Mucosa of descending colon (tissue), 3 donors: ENCODE data around the gene TMEM181. TPM values are rescaled to one million over a fixed set of nuclear protein-coding genes. Genes with fewer than 3 reads are reported as not detected.

ENCODE experiments used
- ATAC-seq: fragments of 200-7000 bp; cut with Tn5 transposase; one replicate; pipeline ENCODE4 v1.9.1; 2020; ENCODE audit warnings: mild to moderate bottlenecking, moderate library complexity
- DNase-seq, 3 donors: peaks; one replicate each; pipeline ENCODE4 v3.0.0-alpha.2; 2020
- H3K36me3 ChIP-seq: fragments of 200-600 bp; one replicate; pipeline ENCODE4 v1.8.0; 2021; ENCODE audit warnings: low read depth, mild to moderate bottlenecking
- H3K4me1 ChIP-seq: fragments of 200-600 bp; one replicate; pipeline ENCODE4 v1.8.0; 2021; ENCODE audit warnings: low read depth, mild to moderate bottlenecking
- H3K4me3 ChIP-seq: fragments of 200-600 bp; one replicate; pipeline ENCODE4 v1.8.0; 2021; ENCODE audit warnings: mild to moderate bottlenecking
- H3K9me3 ChIP-seq: fragments of 200-600 bp; one replicate; pipeline ENCODE4 v1.8.0; 2021; ENCODE audit warnings: mild to moderate bottlenecking
- intact Hi-C, 2 donors: fragments of 100-400 bp; cut with DNase I in 1 of 2; cut with micrococcal nuclease in 1 of 2; formaldehyde crosslinking; loops; one replicate each; pipeline versions ENCODE4 v1.11.0 to v1.11.1; 2022; cut with DNase I, micrococcal nuclease
- total RNA-seq, 3 donors: library from RNA; stranded (reverse); fragmentation: NEBNext Ultra II Directional in 2 of 3; extraction: Animal tissue kit (Norgen Biotek cat#: 25700) in 2 of 3; gene quantifications; one replicate each; pipeline versions ENCODE4 v1.2.1 to v1.2.4, GENCODE V29; 2021 to 2023
- TF ChIP-seq, protein P1 (sequence below): fragments of 200-600 bp; IDR thresholded peaks from one replicate; pipeline ENCODE4 v1.8.0; 2022; ENCODE audit warnings: antibody characterized with exemption, mild to moderate bottlenecking
- donor health status: DM: no; HTN: no; CAD: no; lungs with moderate emphysema.
- donor health status: DM: no; HTN: no; CAD: no.
- donor health status: DM: no; HTN: yes; CAD: no.

The TMEM181 gene
- total RNA-seq, 3 donors from 2014 or later = 35.7 to 47.8 (median 39.4) TPM

DNA sequence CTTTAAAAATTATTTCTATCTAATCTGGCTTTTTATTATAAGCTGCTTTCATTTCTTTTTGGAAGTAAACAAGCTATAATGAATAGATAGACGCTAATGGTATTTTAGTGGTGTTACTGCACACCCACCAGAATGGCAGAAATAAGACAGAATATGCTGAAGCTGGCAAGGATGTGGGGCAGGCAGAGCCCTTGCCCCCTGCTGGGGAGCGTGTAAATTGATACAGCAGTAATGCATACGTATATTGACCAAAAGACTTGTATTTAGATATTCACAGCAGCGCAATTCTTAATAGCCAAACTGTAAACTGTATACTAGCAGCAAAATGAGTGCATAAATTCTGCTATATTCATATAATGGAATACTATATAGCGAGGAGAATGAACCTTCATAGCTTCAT lies 35.3 kb downstream of the TMEM181 start:
- H3K4me1 ChIP-seq = no peaks in the 10 kb centered on the region
- intact Hi-C loops = no loop called here
- no peaks in the 10 kb centered on the region for H3K36me3 ChIP-seq
- no peak for DNase-seq
- ATAC-seq = no peak
- TF ChIP-seq, protein P1, sequence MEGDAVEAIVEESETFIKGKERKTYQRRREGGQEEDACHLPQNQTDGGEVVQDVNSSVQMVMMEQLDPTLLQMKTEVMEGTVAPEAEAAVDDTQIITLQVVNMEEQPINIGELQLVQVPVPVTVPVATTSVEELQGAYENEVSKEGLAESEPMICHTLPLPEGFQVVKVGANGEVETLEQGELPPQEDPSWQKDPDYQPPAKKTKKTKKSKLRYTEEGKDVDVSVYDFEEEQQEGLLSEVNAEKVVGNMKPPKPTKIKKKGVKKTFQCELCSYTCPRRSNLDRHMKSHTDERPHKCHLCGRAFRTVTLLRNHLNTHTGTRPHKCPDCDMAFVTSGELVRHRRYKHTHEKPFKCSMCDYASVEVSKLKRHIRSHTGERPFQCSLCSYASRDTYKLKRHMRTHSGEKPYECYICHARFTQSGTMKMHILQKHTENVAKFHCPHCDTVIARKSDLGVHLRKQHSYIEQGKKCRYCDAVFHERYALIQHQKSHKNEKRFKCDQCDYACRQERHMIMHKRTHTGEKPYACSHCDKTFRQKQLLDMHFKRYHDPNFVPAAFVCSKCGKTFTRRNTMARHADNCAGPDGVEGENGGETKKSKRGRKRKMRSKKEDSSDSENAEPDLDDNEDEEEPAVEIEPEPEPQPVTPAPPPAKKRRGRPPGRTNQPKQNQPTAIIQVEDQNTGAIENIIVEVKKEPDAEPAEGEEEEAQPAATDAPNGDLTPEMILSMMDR = no peak
- H3K4me3 ChIP-seq = no peak overlapping the region
- no peaks in the 10 kb centered on the region for H3K9me3 ChIP-seq

DNA sequence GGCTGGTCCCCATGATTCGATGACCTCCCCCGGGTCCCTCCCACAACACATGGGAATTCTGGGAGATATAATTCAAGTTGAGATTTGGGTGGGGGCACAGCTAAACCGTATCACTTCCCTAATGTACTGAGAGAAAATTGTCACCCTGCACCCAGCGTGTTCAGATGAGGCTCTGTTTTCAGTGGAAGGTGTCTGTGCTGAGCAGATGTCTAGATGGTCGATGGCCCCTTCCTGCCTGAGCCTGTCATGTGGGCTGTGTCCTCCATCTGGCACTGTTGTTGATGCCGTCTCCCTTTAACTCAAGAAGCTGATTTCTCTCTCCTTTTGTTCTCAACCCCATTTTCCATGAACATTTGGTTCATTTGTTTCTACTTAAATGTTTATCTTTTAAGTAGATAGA lies 37.0 kb downstream of the TMEM181 start:
- DNase-seq (no peak), ATAC-seq (no peak)
- no peaks in the 10 kb centered on the region for H3K36me3 ChIP-seq
- TF ChIP-seq, protein P1 = no peak
- H3K9me3 ChIP-seq = no peaks in the 10 kb centered on the region
- no peak overlapping the region for H3K4me3 ChIP-seq
- H3K4me1 ChIP-seq = no peaks in the 10 kb centered on the region
- intact Hi-C loops = no loop called here

DNA sequence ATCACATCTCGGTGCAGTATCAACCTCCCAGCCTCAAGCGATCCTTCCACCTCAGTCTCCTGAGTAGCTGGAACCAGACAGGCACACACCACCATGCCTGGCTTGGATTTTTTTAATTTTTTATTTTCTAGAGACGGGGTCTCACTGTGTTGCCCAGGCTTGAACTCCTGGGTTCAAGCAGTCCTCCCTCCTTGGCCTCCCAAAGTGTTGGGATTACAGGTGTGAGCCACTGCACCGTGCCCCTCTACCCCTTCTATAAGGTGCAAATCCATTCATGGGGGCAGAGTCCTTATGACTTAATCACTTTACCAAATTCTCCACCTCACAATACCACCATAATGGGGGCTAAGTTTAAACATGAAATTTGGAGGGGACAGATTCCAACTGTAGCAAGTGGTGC lies 37.7 kb downstream of the TMEM181 start:
- ATAC-seq = no peak
- intact Hi-C loops = no loop called here
- H3K4me1 ChIP-seq = no peaks in the 10 kb centered on the region
- no peaks in the 10 kb centered on the region for H3K36me3 ChIP-seq
- no peaks in the 10 kb centered on the region for H3K9me3 ChIP-seq
- DNase-seq = no peak
- no peak overlapping the region for H3K4me3 ChIP-seq
- TF ChIP-seq, protein P1 = no peak

DNA sequence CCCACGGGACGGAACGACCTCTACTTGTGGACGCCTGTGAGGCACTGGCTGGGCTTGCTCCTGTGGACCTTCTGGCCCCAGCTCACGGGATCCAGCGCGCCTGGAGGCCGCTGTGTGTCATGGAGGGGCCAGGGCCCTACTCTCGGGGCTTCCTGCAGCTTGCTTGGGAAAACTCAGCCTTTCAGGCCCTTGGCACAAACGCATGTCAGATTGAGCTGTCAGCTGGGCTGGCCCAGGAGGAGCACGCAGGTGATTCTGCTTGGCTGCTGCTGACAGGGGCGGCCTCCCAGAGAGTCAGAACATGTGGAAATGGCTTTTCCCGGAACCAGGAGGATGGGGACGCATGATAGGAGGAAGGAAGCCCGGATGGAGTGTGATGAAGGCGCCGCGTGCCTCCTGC lies 39.7 kb downstream of the TMEM181 start:
- no peaks in the 10 kb centered on the region for H3K9me3 ChIP-seq
- H3K4me3 ChIP-seq = no peak overlapping the region
- ATAC-seq (no peak), DNase-seq (no peak)
- intact Hi-C loops = loop anchor here in 1 of 2 donors (10.0 kb wide), 1 partner anchor 375 kb away; no protein-coding TSS in a partner anchor
- no peaks in the 10 kb centered on the region for H3K36me3 ChIP-seq
- H3K4me1 ChIP-seq = no peaks in the 10 kb centered on the region
- TF ChIP-seq, protein P1 = no peak

DNA sequence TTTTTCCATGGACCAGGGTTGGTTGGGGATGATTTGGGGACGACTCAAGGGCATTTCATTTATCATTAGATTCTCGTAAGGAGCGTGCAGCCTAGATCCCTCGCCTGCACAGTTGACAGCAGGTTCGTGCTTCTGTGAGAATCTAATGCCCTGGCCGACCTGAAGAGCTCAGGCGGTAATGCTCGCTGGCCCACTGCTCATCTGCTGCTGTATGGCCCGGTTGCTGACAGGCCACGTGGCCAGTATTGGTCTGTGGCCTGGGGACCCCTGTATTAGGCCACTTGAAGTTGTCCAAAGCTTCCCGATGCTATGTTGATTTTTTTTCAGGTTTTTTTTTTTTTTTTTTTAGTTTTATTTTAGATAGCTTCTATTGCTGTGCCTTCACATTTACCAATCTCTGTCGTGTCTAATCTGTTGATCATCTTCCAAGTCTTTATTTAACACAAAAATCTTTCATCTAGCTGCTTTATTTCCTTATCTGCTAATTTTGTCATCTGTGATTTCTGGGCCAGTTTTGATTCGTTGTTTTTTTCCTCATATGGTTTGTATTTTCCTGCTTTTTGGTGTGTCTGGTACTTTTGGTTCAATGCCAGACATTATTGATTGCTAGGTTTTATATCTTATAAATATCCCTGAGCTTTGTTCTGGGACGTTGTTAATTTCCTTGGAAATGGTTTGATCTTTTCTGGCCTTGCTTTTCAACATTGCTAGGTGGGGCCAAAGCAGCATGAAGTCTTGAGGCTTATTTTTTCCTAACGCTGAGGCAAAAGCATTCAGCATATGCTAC lies 43.6 kb downstream of the TMEM181 start:
- intact Hi-C loops = loop anchor here in 1 of 2 donors (10.0 kb wide), 1 partner anchor 379 kb away; no protein-coding TSS in a partner anchor
- Histone ChIP-seq H3K36me3 (no peaks in the 10 kb centered on the region), H3K4me3 (no peak overlapping the region), H3K9me3 (no peaks in the 10 kb centered on the region), H3K4me1 (no peaks in the 10 kb centered on the region)
- DNase-seq = no peak
- TF ChIP-seq, protein P1 = no peak
- ATAC-seq = no peak
